HepG2 (cell line): ENCODE data around the gene THRB. TPM values are rescaled to one million over a fixed set of nuclear protein-coding genes. Genes with fewer than 3 reads are reported as not detected.

Experiments used
- ATAC-seq: fragments of 200-7000 bp; cut with Tn5 transposase; 3 replicates; pipeline ENCODE4 v1.9.1; 2020; ENCODE audit warnings: mild to moderate bottlenecking, moderate library complexity
- BruUV-seq: library from RNA; stranded (reverse); fragments of 400-500 nt; replicated peaks from 2 replicates; lab custom pipeline; 2021; lab: Mats Ljungman, UMichigan
- CTCF ChIA-PET: fragments of 300-600 bp; formaldehyde crosslinking; extraction: SDS; loops from one replicate; lab custom pipeline; 2021; ENCODE audit warnings: low total read pairs, inconsistent platforms, low intra/inter-chr PET ratio; lab: Yijun Ruan, JAX
- POLR2A ChIA-PET: fragments of 350-600 bp; sonication (Branson Sonifier 250); formaldehyde crosslinking; loops from one replicate; lab custom pipeline; 2020; ENCODE audit warnings: antibody characterized with exemption, inconsistent platforms; lab: Yijun Ruan, JAX
- DNase-seq: peaks from one replicate; pipeline ENCODE4 v3.0.0-alpha.2; 2015; ENCODE audit warnings: low spot score
- FAIRE-seq: peaks from 3 replicates; lab custom pipeline; 2011; peaks lifted over from hg19 to GRCh38; lab: Jason Lieb, UNC
- H2AFZ ChIP-seq: one replicate; pipeline ENCODE4 v1.6.1; 2011; ENCODE audit warnings: low read length, inconsistent platforms
- H3K27ac ChIP-seq: fragments of 300-600 bp; 3 replicates; pipeline ENCODE4 v1.8.0; 2011; ENCODE audit warnings: mixed run types, mild to moderate bottlenecking, mixed read lengths, low read length, inconsistent platforms; ENCODE audit not compliant: insufficient read depth; ENCODE audit errors: extremely low read length
- H3K27me3 ChIP-seq, 2 experiments: fragments of 200-600 bp in 1 of 2; 2 replicates in 1 of 2; 3 replicates in 1 of 2; pipeline versions ENCODE4 v1.6.0 to v1.8.0; 2011; ENCODE audit warnings: low read length in 2 of 2, mild to moderate bottlenecking in 2 of 2, moderate library complexity in 2 of 2, inconsistent platforms in 1 of 2; ENCODE audit not compliant: insufficient read depth in 2 of 2, control insufficient read depth in 1 of 2
- H3K36me3 ChIP-seq, 2 experiments: fragments of 200-600 bp in 1 of 2; replicated peaks in 1 of 2; 2 replicates in 1 of 2; 3 replicates in 1 of 2; pipeline versions ENCODE4 v1.5.1 to v1.8.0; 2011; ENCODE audit warnings: low read length in 2 of 2, inconsistent platforms in 1 of 2; ENCODE audit not compliant: insufficient read depth in 2 of 2, control insufficient read depth in 1 of 2
- H3K4me1 ChIP-seq: 2 replicates; pipeline ENCODE4 v1.5.1; 2012; ENCODE audit warnings: low read length, inconsistent platforms; ENCODE audit not compliant: insufficient read depth
- H3K4me2 ChIP-seq: 2 replicates; pipeline ENCODE4 v1.6.0; 2011; ENCODE audit warnings: low read depth, low read length, inconsistent platforms
- H3K4me3 ChIP-seq, 3 experiments: fragments of 200-600 bp in 1 of 3; sonication (generic), shearing (Covaris generic) in 1 of 3; replicated peaks in 1 of 3; 2 replicates each; pipeline ENCODE4 v1.5.1; 2011 to 2016; ENCODE audit warnings: low read length in 3 of 3, inconsistent platforms in 2 of 3, low read depth in 2 of 3, mild to moderate bottlenecking in 2 of 3, control low read depth in 1 of 3, mixed read lengths in 1 of 3; ENCODE audit not compliant: insufficient read depth in 1 of 3
- H3K79me2 ChIP-seq: one replicate; pipeline ENCODE4 v1.6.1; 2011; ENCODE audit warnings: low read length, inconsistent platforms; ENCODE audit not compliant: insufficient read depth
- H3K9ac ChIP-seq: 2 replicates; pipeline ENCODE4 v1.6.0; 2011; ENCODE audit warnings: mild to moderate bottlenecking, low read depth, low read length, inconsistent platforms; ENCODE audit not compliant: insufficient read depth
- H3K9me3 ChIP-seq: 2 replicates; pipeline ENCODE4 v1.5.1; 2012; ENCODE audit warnings: mild to moderate bottlenecking, low read length
- H4K20me1 ChIP-seq: 2 replicates; pipeline ENCODE4 v1.6.0; 2011; ENCODE audit warnings: inconsistent platforms, mild to moderate bottlenecking, low read length, moderate library complexity; ENCODE audit not compliant: insufficient read depth
- FOXO1 ChIP-seq: sonication (generic); formaldehyde crosslinking; IDR thresholded peaks from 2 replicates; pipeline ENCODE4 v1.4.0; 2020; ENCODE audit warnings: missing genetic modification reagents
- MEIS1 ChIP-seq: sonication (generic); formaldehyde crosslinking; IDR thresholded peaks from 2 replicates; pipeline ENCODE4 v1.9.0; 2021; ENCODE audit warnings: mild to moderate bottlenecking, missing genetic modification reagents, moderate library complexity, borderline replicate concordance
- NPAS2 ChIP-seq: sonication (generic); formaldehyde crosslinking; IDR thresholded peaks from 2 replicates; pipeline ENCODE4 v1.8.0; 2022; ENCODE audit warnings: mild to moderate bottlenecking, missing genetic modification reagents, borderline replicate concordance
- PPARG ChIP-seq: conservative IDR thresholded peaks from 2 replicates; pipeline ENCODE4 v1.6.1; 2016; ENCODE audit warnings: missing biosample characterization, missing genetic modification reagents
- TCF12 ChIP-seq, 2 experiments: fragments of 450-650 bp in 1 of 2; sonication (generic) in 1 of 2; formaldehyde crosslinking in 1 of 2; IDR thresholded peaks; 2 replicates each; pipeline versions ENCODE4 v1.6.1 to v1.8.0; 2017 to 2022; ENCODE audit warnings: antibody characterized with exemption in 1 of 2, mild to moderate bottlenecking in 1 of 2, missing genetic modification reagents in 1 of 2, moderate library complexity in 1 of 2
- TERF1 ChIP-seq: sonication (generic); formaldehyde crosslinking; IDR thresholded peaks from 2 replicates; pipeline ENCODE4 v1.8.0; 2022; ENCODE audit warnings: mild to moderate bottlenecking, missing genetic modification reagents, moderate library complexity
- TFAP4 ChIP-seq: sonication (generic); IDR thresholded peaks from 2 replicates; pipeline ENCODE4 v1.6.1; 2016; ENCODE audit warnings: low read depth, borderline replicate concordance
- WGBS: methylation state at CpG from one replicate; pipeline ENCODE4 v1.1.6; 2017; ENCODE audit warnings: low lambda C conversion rate; 5-methylcytosine and 5-hydroxymethylcytosine counted together
- in situ Hi-C: cut with HindIII; loops from 2 replicates; pipeline ENCODE4 v1.10.0; 2017; ENCODE audit warnings: low pct_unique_long_range_greater_than_20kb; ENCODE audit not compliant: extremely low pct_ligation_motif_present
- intact Hi-C: fragments of 100-400 bp; cut with micrococcal nuclease; formaldehyde crosslinking; loops from one replicate; pipeline ENCODE4 v1.10.0; 2022; ENCODE audit not compliant: unreplicated experiment
- polyA plus RNA-seq, 8 experiments: library from polyadenylated mRNA; depleted of rRNA in 3 of 8; stranded (reverse) in 7 of 8; unstranded in 1 of 8; fragments of >200 nt; fragmentation: Illumina TruSeq in 4 of 8; extraction: Trizol in 4 of 8; gene quantifications; 2 replicates each; pipeline versions ENCODE4 v1.2.1 to v1.2.3, GENCODE V29; 2011 to 2016; ENCODE audit warnings: low read depth in 4 of 8, missing spikeins in 1 of 8, mixed read lengths in 1 of 8; ENCODE audit not compliant: insufficient read depth in 1 of 8
- total RNA-seq, 5 experiments: library from RNA; depleted of rRNA; stranded (reverse); fragments of >200 nt; fragmentation: Illumina TruSeq; extraction: Trizol; gene quantifications; 2 replicates each; pipeline ENCODE4 v1.2.3, GENCODE V29; 2016; ENCODE audit warnings: low read depth in 1 of 5

The THRB gene
- total and polyA plus RNA-seq, 2 of the 13 experiments (the other 11 are each of a cell fraction or from before 2014, with no cell fraction given), result 4.7 to 22.7 TPM

GRCh38 chr3:24336101-24336500 is 158.5 kb downstream of the THRB start (continued):
- TF ChIP-seq PPARG (CRISPR knock-in tag) (no peak), TERF1 (CRISPR knock-in tag) (no peak), NPAS2 (CRISPR knock-in tag) (no peak), FOXO1 (CRISPR knock-in tag) (no peak), MEIS1 (CRISPR knock-in tag) (no peak), TFAP4 (no peak)

GRCh38 chr3:24332092-24332491 is 162.6 kb downstream of the THRB start:
- CTCF ChIA-PET, result no interaction called here
- DNase-seq (no peak), FAIRE-seq (no peak), ATAC-seq (no peak)
- Histone ChIP-seq H3K27me3 (no peaks in the 10 kb centered on the region), H3K79me2 (no peaks in the 10 kb centered on the region), H3K4me2 (no peak overlapping the region), H3K36me3 (peaks cover 2 to 7% of the 10 kb centered on the region in 2 experiments; a peak in 2 of 5 replicates), H4K20me1 (no peaks in the 10 kb centered on the region), H3K9ac (no peak overlapping the region), H3K9me3 (no peaks in the 10 kb centered on the region), H3K4me1 (no peaks in the 10 kb centered on the region), H3K27ac (no peak overlapping the region), H2AFZ (no peak overlapping the region), H3K4me3 (no peak overlapping the region)
- BruUV-seq, result no TSS peak
- 98% methylated on average over 3 of the region's 3 CpGs for WGBS
- in situ Hi-C loops, result no loop called here
- intact Hi-C loops, result no loop called here
- TF ChIP-seq TCF12 (IDR thresholded peaks at IDR 0.05), result no peak
- TF ChIP-seq TCF12 (CRISPR knock-in tag; IDR thresholded peaks at IDR 0.05), result no peak
- POLR2A ChIA-PET, result no interaction called here
